Measurements from ENCODE around the gene GLB1L.
A peak's percentile ranks its signal among the peaks of the same experiment; 100 is the strongest.

DNA sequence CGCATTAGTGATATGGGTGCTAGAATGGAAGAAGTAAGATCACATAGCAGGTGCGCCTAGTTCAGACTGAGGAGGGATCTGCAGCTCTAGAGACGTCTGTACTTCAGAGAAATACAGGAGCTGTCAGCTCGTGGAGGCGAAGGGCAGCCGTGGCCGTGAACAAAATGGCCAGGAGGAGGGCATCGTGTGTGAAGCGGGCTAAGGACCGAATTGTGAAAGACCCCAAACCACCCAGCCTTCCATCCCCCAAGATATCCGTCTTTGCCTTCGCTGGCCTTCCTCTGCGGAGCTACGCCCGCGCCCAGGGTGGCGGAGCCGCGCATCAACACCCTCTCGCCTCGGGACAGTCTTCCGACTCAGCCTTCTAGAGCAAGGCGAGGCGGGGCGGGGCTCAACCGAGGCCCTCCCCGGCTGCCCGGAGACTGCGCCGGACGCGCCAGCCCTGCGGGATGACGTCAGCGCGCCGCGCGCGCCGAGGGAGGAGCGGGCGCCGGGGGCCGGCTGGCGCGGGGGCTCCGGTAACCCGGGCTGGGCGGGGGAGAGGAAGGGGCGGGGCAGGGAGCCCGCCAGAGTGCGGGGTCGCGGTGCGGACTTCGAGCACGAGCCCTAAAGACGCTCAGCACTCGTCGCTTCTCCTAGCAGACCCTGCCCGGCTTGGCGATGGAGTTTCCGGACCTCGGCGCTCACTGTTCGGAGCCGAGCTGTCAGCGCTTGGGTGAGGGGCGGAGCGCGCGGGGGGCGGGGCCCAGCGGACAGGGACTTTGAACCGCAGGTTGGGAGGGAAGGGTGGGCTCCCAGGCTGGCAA is 38.7 kb downstream of the GLB1L start, which contains the start of gene ZFAND2B:
- TF ChIP-seq, protein P1, sequence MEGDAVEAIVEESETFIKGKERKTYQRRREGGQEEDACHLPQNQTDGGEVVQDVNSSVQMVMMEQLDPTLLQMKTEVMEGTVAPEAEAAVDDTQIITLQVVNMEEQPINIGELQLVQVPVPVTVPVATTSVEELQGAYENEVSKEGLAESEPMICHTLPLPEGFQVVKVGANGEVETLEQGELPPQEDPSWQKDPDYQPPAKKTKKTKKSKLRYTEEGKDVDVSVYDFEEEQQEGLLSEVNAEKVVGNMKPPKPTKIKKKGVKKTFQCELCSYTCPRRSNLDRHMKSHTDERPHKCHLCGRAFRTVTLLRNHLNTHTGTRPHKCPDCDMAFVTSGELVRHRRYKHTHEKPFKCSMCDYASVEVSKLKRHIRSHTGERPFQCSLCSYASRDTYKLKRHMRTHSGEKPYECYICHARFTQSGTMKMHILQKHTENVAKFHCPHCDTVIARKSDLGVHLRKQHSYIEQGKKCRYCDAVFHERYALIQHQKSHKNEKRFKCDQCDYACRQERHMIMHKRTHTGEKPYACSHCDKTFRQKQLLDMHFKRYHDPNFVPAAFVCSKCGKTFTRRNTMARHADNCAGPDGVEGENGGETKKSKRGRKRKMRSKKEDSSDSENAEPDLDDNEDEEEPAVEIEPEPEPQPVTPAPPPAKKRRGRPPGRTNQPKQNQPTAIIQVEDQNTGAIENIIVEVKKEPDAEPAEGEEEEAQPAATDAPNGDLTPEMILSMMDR (IDR thresholded peaks at IDR 0.05; ENCODE audit: poor library complexity), result peak; percentile 7
- no peak for TF ChIP-seq EZH2 (IDR thresholded peaks at IDR 0.05; ENCODE audit: borderline replicate concordance)

All from hepatocyte (in vitro differentiated cells).